Left lung (tissue), 10 donors: Measurements from ENCODE around the gene CTNND2. TPM values are rescaled to one million over a fixed set of nuclear protein-coding genes. Genes with fewer than 3 reads are reported as not detected.

Experiments used
- ATAC-seq: fragments of 200-7000 bp; cut with Tn5 transposase; one replicate; pipeline ENCODE4 v1.9.1; 2020; ENCODE audit warnings: moderate library complexity
- DNase-seq, 4 donors: peaks; one replicate each; pipeline ENCODE4 v3.0.0-alpha.2; 2013 to 2020
- H3K27ac ChIP-seq, 2 donors: fragments of 200-600 bp; sonication (generic) in 1 of 2; one replicate each; pipeline versions ENCODE4 v1.5.0 to v1.8.0; 2020 to 2021
- H3K27me3 ChIP-seq, 2 donors: fragments of 200-600 bp; sonication (generic) in 1 of 2; one replicate each; pipeline versions ENCODE4 v1.5.0 to v1.8.0; 2020 to 2021
- H3K36me3 ChIP-seq, 2 donors: fragments of 200-600 bp; sonication (generic) in 1 of 2; one replicate each; pipeline versions ENCODE4 v1.5.0 to v1.8.0; 2020 to 2021
- H3K4me1 ChIP-seq, 2 donors: fragments of 200-600 bp; one replicate each; pipeline ENCODE4 v1.8.0; 2021
- H3K4me3 ChIP-seq, 2 donors: fragments of 200-600 bp; sonication (generic) in 1 of 2; one replicate each; pipeline versions ENCODE4 v1.5.0 to v1.8.0; 2020 to 2021; ENCODE audit warnings: mild to moderate bottlenecking in 1 of 2
- H3K9me3 ChIP-seq, 2 donors: fragments of 200-600 bp; sonication (generic) in 1 of 2; one replicate each; pipeline versions ENCODE4 v1.5.0 to v1.8.0; 2020 to 2021
- intact Hi-C, 2 donors: fragments of 100-400 bp; cut with DNase I; formaldehyde crosslinking; loops; one replicate each; pipeline versions ENCODE4 v1.11.2 to v1.14.2; 2022
- polyA plus RNA-seq, 6 donors: library from polyadenylated mRNA; unstranded; fragments of 120-200 nt; gene quantifications; one replicate each; pipeline ENCODE4 v1.2.1, GENCODE V29; 2013; ENCODE audit not compliant: insufficient read length in 6 of 6
- total RNA-seq, 2 donors: library from RNA; stranded (reverse); fragmentation: NEBNext Ultra II Directional; extraction: Animal tissue kit (Norgen Biotek cat#: 25700); gene quantifications; one replicate each; pipeline ENCODE4 v1.2.1, GENCODE V29; 2021
- TF ChIP-seq, protein P1 (sequence below), 2 donors: fragments of 200-600 bp; sonication (generic) in 1 of 2; IDR thresholded peaks; one replicate each; pipeline versions ENCODE4 v1.5.0 to v1.8.0; 2021; ENCODE audit warnings: antibody characterized with exemption in 2 of 2
- donor health status: DM: no; HTN: yes; CAD: no.
- donor health status: DM: no; HTN: no; CAD: no.

CTNND2 gene
- total and polyA plus RNA-seq, 8 donors = 1.2 to 4.2 (median 2.2) TPM; not detected in 1

DNA sequence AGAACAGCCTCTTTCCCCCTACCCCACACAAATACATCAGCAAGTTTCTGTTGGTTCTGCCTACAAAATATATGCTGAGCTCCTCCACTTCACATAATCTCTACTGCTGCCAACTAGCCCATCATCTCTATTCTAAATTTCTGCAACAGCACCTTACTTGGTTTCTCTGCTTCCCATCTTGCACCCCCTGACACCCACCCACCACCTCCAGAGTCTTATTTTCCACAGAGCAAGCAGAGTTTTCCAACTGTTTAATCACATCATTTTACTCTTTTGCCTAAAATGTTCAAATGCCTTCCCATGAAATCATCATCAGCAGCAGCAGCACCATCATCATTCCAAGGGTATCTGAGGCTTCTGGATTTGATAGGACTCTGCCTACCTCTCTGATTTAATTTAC lies 295.7 kb downstream of the CTNND2 start:
- Histone ChIP-seq H3K9me3 (no peaks in the 10 kb centered on the region), H3K4me3 (no peak overlapping the region), H3K27me3 (no peaks in the 10 kb centered on the region), H3K36me3 (no peaks in the 10 kb centered on the region), H3K4me1 (no peaks in the 10 kb centered on the region), H3K27ac (no peak overlapping the region)
- intact Hi-C loops = no loop called here
- TF ChIP-seq, protein P1, sequence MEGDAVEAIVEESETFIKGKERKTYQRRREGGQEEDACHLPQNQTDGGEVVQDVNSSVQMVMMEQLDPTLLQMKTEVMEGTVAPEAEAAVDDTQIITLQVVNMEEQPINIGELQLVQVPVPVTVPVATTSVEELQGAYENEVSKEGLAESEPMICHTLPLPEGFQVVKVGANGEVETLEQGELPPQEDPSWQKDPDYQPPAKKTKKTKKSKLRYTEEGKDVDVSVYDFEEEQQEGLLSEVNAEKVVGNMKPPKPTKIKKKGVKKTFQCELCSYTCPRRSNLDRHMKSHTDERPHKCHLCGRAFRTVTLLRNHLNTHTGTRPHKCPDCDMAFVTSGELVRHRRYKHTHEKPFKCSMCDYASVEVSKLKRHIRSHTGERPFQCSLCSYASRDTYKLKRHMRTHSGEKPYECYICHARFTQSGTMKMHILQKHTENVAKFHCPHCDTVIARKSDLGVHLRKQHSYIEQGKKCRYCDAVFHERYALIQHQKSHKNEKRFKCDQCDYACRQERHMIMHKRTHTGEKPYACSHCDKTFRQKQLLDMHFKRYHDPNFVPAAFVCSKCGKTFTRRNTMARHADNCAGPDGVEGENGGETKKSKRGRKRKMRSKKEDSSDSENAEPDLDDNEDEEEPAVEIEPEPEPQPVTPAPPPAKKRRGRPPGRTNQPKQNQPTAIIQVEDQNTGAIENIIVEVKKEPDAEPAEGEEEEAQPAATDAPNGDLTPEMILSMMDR (IDR thresholded peaks at IDR 0.05) = no peak
- no peak for ATAC-seq
- DNase-seq = no peak

DNA sequence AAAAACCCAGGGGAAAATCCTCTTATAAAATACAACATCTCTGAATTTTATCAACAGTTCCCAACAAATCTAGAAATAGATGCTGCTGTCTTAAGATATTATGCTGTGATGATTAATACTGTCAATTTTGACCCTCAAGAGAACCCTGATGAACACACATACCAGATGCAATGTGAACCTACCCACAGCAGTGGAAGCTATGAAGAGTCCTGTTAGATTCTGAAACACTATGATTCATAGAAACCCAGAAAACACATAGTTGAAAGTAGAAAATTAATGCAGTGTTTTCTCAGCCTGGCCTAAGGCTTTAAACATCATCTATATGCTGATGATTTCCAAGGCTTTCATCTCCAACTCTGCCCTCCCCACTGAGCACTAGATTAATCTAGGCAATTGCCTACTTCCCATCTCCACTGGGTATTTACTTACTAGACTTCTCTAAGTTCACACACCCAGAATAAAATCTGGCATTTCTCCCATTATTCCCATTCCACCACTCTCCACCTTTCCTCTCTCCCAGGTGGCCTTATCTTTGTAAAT lies 296.2 kb downstream of the CTNND2 start:
- H3K27me3 ChIP-seq = no peaks in the 10 kb centered on the region
- TF ChIP-seq, protein P1 (IDR thresholded peaks at IDR 0.05) = no peak
- ATAC-seq (no peak), DNase-seq (no peak)
- H3K4me3 ChIP-seq = no peak overlapping the region
- intact Hi-C loops = no loop called here
- no peak overlapping the region for H3K27ac ChIP-seq
- no peaks in the 10 kb centered on the region for H3K9me3 ChIP-seq
- H3K4me1 ChIP-seq = no peaks in the 10 kb centered on the region
- H3K36me3 ChIP-seq = no peaks in the 10 kb centered on the region

DNA sequence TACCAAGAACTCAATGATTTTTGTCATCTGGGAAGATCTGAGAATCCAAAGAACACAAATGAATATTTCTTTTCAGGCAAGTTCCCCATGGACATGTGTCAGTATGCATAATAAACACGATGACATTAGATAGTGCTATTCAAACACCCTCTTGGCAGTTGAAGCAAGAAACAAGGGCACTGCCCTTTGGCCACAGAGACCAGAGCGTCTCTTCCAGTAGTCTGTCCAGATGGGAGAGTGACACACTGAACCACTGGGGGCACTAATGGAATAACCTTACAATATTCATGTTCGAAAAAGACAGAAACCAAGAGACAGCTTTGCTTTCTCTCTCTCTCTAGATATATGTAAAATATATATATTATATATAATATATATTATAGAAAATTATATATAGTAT lies 301.9 kb downstream of the CTNND2 start:
- no peaks in the 10 kb centered on the region for H3K4me1 ChIP-seq
- no peaks in the 10 kb centered on the region for H3K27me3 ChIP-seq
- intact Hi-C loops = no loop called here
- H3K36me3 ChIP-seq = no peaks in the 10 kb centered on the region
- ATAC-seq (no peak), DNase-seq (no peak)
- TF ChIP-seq, protein P1 (IDR thresholded peaks at IDR 0.05) = no peak
- H3K9me3 ChIP-seq = no peaks in the 10 kb centered on the region
- no peak overlapping the region for H3K27ac ChIP-seq
- H3K4me3 ChIP-seq = no peak overlapping the region

DNA sequence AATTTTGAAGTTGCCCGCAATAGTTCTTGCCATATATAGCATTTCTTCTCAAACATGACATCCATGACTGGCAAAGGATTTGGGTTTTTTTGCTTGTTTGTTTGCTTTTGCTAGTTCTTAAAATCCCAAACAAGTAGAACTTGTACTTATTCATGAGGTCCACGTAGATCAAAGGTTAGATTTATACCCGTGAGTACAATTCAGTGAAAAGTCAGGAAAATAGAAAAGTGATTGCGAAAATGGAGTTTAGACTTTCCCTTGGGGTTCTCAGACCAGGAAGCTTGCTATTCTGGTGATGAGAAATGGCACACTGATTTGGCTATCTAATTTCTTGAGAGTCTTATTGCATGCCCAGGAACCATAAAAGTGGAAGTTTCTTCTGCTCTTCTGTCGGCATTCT lies 304.7 kb downstream of the CTNND2 start:
- no peaks in the 10 kb centered on the region for H3K9me3 ChIP-seq
- H3K4me1 ChIP-seq = no peaks in the 10 kb centered on the region
- DNase-seq (no peak), ATAC-seq (no peak)
- intact Hi-C loops = no loop called here
- no peaks in the 10 kb centered on the region for H3K36me3 ChIP-seq
- H3K27me3 ChIP-seq = no peaks in the 10 kb centered on the region
- H3K4me3 ChIP-seq = no peak overlapping the region
- TF ChIP-seq, protein P1 (IDR thresholded peaks at IDR 0.05) = no peak
- no peak overlapping the region for H3K27ac ChIP-seq

DNA sequence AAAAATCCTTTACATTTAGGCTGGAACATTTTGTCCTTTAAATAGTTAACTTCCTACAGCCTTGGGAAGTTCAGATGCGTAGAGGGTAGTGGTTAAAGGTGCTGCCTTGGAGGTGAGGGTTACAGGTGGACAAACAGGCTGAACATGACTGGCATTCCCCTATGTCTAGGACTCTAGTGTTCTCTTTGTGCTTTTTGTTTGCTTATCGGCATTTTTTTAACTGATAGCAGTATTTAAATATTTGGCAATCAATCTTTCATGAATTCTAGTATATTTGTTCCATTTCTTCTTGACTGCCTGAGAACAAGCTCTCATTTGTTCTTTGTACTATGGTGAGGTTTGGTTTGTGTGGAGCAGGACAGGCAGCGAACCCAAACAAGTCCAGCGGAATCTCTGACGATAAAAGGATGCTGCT lies 307.6 kb downstream of the CTNND2 start:
- intact Hi-C loops = no loop called here
- H3K36me3 ChIP-seq = no peaks in the 10 kb centered on the region
- TF ChIP-seq, protein P1 (IDR thresholded peaks at IDR 0.05) = no peak
- no peak overlapping the region for H3K4me3 ChIP-seq
- H3K27ac ChIP-seq = no peak overlapping the region
- peak in 1 of 4 donors; percentile 16 for DNase-seq
- H3K4me1 ChIP-seq = no peaks in the 10 kb centered on the region
- no peaks in the 10 kb centered on the region for H3K27me3 ChIP-seq
- H3K9me3 ChIP-seq = no peaks in the 10 kb centered on the region
- peak; percentile 33 for ATAC-seq
